Measurements from ENCODE around the gene MBP.

MBP gene

GRCh38 chr18:76932026-76932819, 200.4 kb downstream of the MBP start:
- no peaks in the 10 kb centered on the region for H3K27me3 ChIP-seq (ENCODE audit: insufficient read depth, poor library complexity, severe bottlenecking)
- H3K36me3 ChIP-seq (ENCODE audit: low read depth) = peaks cover 50% of the 10 kb centered on the region
- H3K4me3 ChIP-seq (ENCODE audit: severe bottlenecking) = no peak overlapping the region
- no peak overlapping the region for H3K27ac ChIP-seq (ENCODE audit: poor library complexity, severe bottlenecking)
- no peak for DNase-seq (ENCODE audit: low spot score)
- H3K4me1 ChIP-seq (ENCODE audit: insufficient read depth, poor library complexity, severe bottlenecking) = no peaks in the 10 kb centered on the region
- TF ChIP-seq, protein P1, sequence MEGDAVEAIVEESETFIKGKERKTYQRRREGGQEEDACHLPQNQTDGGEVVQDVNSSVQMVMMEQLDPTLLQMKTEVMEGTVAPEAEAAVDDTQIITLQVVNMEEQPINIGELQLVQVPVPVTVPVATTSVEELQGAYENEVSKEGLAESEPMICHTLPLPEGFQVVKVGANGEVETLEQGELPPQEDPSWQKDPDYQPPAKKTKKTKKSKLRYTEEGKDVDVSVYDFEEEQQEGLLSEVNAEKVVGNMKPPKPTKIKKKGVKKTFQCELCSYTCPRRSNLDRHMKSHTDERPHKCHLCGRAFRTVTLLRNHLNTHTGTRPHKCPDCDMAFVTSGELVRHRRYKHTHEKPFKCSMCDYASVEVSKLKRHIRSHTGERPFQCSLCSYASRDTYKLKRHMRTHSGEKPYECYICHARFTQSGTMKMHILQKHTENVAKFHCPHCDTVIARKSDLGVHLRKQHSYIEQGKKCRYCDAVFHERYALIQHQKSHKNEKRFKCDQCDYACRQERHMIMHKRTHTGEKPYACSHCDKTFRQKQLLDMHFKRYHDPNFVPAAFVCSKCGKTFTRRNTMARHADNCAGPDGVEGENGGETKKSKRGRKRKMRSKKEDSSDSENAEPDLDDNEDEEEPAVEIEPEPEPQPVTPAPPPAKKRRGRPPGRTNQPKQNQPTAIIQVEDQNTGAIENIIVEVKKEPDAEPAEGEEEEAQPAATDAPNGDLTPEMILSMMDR (IDR thresholded peaks at IDR 0.05; ENCODE audit: poor library complexity, severe bottlenecking) = no peak
- no peaks in the 10 kb centered on the region for H3K9me3 ChIP-seq (ENCODE audit: severe bottlenecking)
- no peak for ATAC-seq (ENCODE audit: low read depth)

DNA sequence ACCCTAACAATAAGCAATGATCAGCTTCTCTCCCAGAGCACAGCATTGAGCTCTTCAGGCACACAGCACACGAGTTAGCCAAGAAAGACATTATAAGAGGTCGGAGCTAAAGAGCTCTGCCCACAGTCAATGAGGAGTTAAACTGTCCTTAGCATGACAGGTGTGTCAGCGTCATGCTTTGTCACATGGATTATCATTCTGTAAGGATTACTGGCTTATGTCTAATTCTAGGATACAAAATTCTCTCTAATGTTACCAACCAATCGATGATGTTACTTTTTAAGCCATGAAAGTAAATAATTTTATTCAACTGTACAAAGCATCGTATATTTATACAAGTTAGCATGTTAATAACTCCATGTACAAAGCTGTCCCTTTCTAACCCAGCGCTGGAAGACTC, 201.4 kb downstream of the MBP start:
- no peaks in the 10 kb centered on the region for H3K27me3 ChIP-seq (ENCODE audit: insufficient read depth, poor library complexity, severe bottlenecking)
- DNase-seq (ENCODE audit: low spot score) (no peak), ATAC-seq (ENCODE audit: low read depth) (no peak)
- H3K27ac ChIP-seq (ENCODE audit: poor library complexity, severe bottlenecking) = no peak overlapping the region
- H3K4me3 ChIP-seq (ENCODE audit: severe bottlenecking) = no peak overlapping the region
- H3K36me3 ChIP-seq (ENCODE audit: low read depth) = peaks cover 48% of the 10 kb centered on the region
- TF ChIP-seq, protein P1 (IDR thresholded peaks at IDR 0.05; ENCODE audit: poor library complexity, severe bottlenecking) = no peak
- H3K4me1 ChIP-seq (ENCODE audit: insufficient read depth, poor library complexity, severe bottlenecking) = no peaks in the 10 kb centered on the region
- H3K9me3 ChIP-seq (ENCODE audit: severe bottlenecking) = no peaks in the 10 kb centered on the region
